Measurements from ENCODE around the gene LOXHD1. TPM values are rescaled to one million over a fixed set of nuclear protein-coding genes. Genes with fewer than 3 reads are reported as not detected.

LOXHD1 gene
- total RNA-seq, 4 donors from 2014 or later = 0.62 TPM; not detected in 3

DNA sequence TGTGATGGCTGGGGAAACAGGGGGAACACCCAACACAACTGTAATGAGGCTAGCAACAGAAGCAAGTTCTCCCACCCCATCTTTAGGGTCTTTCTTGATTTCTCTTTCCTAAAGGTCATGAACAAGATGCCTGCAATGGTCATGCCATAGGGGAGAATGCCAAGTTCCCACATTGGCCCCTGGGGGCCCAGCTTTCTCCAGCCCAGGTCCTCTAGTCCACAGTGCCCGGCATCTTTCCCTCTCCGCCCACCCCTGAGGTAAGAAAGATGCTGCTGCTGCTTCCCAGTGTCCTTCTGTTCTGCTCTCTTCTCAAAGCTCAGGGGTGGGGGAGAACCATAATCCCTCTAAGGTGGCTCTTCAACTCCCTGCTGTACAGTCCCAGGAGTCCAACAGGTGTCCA is 78.0 kb downstream of the LOXHD1 start:
- Histone ChIP-seq H3K4me1 (no peaks in the 10 kb centered on the region), H3K27me3 (no peaks in the 10 kb centered on the region), H3K27ac (no peak overlapping the region), H3K9me3 (peaks cover 0 to 8% of the 10 kb centered on the region in 2 donors), H3K4me3 (no peak overlapping the region), H3K36me3 (no peaks in the 10 kb centered on the region)
- intact Hi-C loops (cut with DNase I; ENCODE audit: low total_unique reads) = no loop called here
- no peak for DNase-seq
- TF ChIP-seq POLR2A (IDR thresholded peaks at IDR 0.05) = no peak
- TF ChIP-seq, protein P1, sequence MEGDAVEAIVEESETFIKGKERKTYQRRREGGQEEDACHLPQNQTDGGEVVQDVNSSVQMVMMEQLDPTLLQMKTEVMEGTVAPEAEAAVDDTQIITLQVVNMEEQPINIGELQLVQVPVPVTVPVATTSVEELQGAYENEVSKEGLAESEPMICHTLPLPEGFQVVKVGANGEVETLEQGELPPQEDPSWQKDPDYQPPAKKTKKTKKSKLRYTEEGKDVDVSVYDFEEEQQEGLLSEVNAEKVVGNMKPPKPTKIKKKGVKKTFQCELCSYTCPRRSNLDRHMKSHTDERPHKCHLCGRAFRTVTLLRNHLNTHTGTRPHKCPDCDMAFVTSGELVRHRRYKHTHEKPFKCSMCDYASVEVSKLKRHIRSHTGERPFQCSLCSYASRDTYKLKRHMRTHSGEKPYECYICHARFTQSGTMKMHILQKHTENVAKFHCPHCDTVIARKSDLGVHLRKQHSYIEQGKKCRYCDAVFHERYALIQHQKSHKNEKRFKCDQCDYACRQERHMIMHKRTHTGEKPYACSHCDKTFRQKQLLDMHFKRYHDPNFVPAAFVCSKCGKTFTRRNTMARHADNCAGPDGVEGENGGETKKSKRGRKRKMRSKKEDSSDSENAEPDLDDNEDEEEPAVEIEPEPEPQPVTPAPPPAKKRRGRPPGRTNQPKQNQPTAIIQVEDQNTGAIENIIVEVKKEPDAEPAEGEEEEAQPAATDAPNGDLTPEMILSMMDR (IDR thresholded peaks at IDR 0.05) = no peak

DNA sequence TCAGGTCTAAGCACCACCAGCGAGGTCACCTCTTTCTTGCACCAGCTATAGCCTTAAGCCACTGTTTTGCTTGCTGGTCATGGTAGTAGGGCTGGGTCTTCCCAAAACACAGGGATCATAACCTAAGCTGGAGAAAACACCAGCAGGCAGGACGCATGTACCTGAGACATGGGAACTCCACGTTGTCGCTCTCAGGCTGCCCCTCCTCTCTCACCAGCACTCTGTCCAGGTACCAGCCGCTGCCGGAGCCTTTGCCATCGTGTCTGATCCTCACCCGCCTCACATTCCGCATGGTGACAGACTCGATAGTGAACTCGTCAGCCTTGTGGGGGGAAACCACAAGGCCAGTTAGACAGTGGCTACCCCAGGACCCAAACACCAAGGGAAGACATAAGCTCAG is 79.5 kb downstream of the LOXHD1 start:
- no peaks in the 10 kb centered on the region for H3K36me3 ChIP-seq
- no peak overlapping the region for H3K27ac ChIP-seq
- DNase-seq = no peak
- intact Hi-C loops (cut with DNase I; ENCODE audit: low total_unique reads) = no loop called here
- H3K4me3 ChIP-seq = no peak overlapping the region
- TF ChIP-seq POLR2A (IDR thresholded peaks at IDR 0.05) = no peak
- TF ChIP-seq, protein P1 (IDR thresholded peaks at IDR 0.05) = no peak
- H3K9me3 ChIP-seq = peaks cover 0 to 8% of the 10 kb centered on the region in 2 donors
- no peaks in the 10 kb centered on the region for H3K4me1 ChIP-seq
- no peaks in the 10 kb centered on the region for H3K27me3 ChIP-seq

DNA sequence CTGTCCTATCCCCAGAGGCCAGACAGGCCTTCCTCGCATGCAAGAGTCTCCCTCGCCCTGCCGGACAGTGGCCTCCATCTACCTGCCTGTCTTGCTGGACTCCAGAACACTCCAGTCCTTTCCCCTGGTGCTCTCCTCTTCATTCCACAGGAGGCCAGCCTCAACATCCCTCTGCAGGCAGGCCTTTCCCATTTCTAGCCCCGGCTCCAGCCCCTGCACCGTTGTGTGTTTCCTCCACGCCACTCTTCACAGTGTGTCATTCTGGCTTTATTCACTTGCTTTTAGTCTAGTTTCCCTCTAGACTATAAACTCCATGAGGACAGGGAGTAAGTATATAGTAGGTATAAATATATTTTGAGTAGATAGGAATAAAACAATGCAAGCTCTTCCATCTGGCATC is 81.2 kb downstream of the LOXHD1 start:
- Histone ChIP-seq H3K4me3 (no peak overlapping the region), H3K9me3 (no peaks in the 10 kb centered on the region), H3K27ac (no peak overlapping the region), H3K4me1 (no peaks in the 10 kb centered on the region), H3K27me3 (no peaks in the 10 kb centered on the region), H3K36me3 (no peaks in the 10 kb centered on the region)
- TF ChIP-seq, protein P1 (IDR thresholded peaks at IDR 0.05) = no peak
- TF ChIP-seq POLR2A (IDR thresholded peaks at IDR 0.05) = no peak
- intact Hi-C loops (cut with DNase I; ENCODE audit: low total_unique reads) = no loop called here
- no peak for DNase-seq

DNA sequence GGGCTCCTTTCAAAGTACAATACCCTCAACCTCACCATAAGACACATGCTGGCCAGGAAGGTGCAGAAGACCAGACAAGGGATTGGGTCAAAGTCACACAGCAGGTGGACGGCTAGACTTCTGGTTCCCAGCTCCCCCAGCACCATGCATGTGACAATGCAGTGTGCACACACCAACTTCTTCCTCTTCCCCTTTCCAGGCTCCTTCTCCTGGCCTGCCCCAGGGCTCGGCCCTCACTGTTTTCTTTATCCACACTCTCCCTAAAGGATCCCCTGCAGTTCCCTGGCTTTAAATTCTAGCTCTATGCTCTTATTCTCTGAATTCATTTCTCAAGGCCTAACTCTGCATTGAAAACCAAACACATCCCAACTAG is 82.3 kb downstream of the LOXHD1 start:
- DNase-seq = no peak
- Histone ChIP-seq H3K27me3 (no peaks in the 10 kb centered on the region), H3K9me3 (no peaks in the 10 kb centered on the region), H3K27ac (no peak overlapping the region), H3K4me1 (no peaks in the 10 kb centered on the region), H3K4me3 (no peak overlapping the region), H3K36me3 (no peaks in the 10 kb centered on the region)
- TF ChIP-seq, protein P1 (IDR thresholded peaks at IDR 0.05) = no peak
- no peak for TF ChIP-seq POLR2A (IDR thresholded peaks at IDR 0.05)
- intact Hi-C loops (cut with DNase I; ENCODE audit: low total_unique reads) = no loop called here

DNA sequence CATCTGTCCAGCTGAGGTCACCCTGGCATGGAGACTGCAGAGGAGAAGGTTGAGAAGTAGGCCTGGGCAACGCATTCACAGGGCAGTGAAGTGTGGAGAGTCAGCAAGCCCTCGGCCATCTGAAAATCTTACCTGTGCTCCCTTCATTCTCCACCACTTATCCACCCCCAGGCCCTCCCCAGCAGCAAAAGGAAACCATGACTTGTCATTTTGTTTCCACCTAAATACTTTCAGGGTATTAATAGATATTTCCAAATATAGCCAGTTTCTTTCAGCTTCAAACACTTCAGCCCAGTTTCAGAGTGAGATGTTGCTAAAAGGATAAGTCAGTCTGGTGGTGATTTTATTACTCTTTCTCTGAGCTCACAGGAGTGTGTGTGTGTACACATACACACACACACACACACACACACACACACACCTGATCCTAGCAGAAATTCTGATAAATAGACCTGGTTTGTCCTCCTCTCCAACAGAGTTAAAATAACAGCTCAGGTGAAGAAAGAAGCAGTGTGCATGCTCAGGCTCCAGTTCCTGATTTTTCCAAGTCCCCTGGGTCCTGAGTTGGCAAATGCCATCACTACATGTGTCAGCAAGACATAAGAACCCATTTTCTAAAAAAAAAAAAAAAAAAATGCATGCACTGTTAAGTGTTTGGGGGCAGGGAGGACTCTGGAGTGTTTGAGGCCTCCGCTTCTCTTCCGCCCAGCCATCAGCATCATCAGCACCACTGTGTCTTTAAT is 82.8 kb downstream of the LOXHD1 start:
- Histone ChIP-seq H3K9me3 (no peaks in the 10 kb centered on the region), H3K36me3 (no peaks in the 10 kb centered on the region), H3K27me3 (no peaks in the 10 kb centered on the region), H3K4me3 (no peak overlapping the region), H3K27ac (no peak overlapping the region), H3K4me1 (no peaks in the 10 kb centered on the region)
- DNase-seq = no peak
- intact Hi-C loops (cut with DNase I; ENCODE audit: low total_unique reads) = no loop called here
- TF ChIP-seq, protein P1 (IDR thresholded peaks at IDR 0.05) = no peak
- no peak for TF ChIP-seq POLR2A (IDR thresholded peaks at IDR 0.05)

Measured in uterus (tissue), 4 donors.